ENCODE results near the gene MDFIC.

MDFIC gene

DNA sequence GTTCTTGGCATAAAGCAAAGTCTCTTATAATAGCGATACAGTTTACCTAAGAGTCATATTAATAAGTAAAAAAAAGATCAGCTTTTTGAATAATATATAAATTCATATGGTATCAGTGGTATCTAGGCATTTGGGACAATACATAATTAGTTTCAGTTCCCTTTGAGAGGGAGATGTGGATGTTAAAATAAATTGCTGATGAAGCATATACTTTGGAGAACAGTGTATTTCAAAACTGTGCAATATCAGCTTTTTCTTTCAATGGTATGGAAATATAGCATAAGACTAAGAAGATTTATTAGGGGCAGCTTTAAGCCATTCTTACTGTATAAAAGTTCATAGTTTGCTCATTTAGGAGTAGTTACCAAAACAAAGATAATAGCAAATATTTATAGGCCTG is 35.5 kb downstream of the MDFIC start:
- DNase-seq: no peak

DNA sequence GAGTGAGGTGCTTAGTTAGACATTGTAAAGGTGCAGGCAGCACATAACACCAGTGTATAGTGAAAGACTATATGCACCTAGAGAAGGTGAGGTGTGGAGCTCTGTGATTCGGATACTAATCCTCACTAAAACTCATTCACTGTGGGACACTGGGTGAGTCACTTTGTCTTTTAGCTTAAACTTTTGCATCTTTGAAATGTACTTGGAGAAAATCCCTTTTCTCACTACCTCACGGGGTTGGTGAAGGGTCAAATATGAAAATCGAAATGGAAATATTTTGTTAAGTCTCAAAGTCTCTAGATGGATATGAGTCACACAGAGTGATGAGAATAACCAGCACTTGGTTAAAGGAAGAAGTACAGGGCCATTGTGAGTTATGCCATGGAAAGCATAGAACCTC is 38.0 kb downstream of the MDFIC start:
- no peak for DNase-seq

DNA sequence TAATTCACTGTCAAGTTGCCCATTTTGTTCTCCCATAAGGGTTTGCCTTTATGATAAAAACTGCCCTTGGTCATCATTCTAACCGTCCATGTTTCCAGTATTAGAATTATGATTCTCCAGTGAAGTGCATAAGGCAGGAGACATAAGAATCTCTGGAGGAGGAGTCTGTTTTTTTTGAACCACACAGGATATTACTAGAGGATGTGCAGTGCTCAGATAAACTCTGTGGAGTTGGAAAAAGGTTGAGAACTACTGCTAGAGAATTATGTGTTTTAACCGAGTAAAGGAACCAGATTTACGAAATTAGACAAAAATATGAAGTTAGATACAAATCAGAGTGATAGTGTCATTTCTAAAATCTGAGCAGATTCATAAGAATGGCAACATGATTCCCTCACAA is 40.5 kb downstream of the MDFIC start:
- no peak for DNase-seq

DNA sequence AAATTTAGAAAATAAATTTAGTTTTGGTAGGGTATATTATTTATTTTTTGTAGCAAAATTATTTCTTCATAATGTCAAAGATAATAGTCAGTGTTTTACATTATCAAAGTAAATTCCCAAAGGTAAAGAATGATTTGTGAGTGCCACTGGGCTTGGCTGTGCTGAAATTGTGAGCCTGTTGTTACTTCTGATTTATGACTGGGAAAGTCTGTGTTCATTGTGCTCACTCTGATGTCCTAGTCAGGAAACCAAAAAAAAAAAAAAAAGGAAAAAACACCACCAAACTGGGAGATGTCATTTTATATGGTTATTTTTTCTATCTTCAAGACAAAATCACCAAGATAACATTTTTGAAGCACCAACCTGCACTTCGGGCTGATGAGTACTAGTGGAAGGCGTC is 44.3 kb downstream of the MDFIC start:
- no peak for DNase-seq

DNA sequence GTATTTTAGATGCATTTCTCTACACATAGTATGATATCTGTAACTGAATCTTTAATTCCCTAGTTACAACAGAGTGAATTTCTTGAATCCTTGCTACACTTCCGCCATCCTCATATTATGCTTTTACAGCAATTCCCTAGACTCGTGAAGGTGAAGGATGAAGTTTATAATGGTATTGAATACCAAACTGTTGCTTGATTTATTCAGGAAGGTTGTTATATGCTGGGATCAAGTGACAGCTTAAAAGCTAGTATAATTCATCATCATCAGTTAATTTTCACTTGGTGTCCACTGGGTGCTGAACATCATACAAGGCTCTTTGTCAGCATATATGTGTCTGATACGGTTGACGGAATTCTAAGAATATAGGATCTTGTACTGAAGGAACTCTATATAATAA is 47.2 kb downstream of the MDFIC start:
- DNase-seq: no peak

DNA sequence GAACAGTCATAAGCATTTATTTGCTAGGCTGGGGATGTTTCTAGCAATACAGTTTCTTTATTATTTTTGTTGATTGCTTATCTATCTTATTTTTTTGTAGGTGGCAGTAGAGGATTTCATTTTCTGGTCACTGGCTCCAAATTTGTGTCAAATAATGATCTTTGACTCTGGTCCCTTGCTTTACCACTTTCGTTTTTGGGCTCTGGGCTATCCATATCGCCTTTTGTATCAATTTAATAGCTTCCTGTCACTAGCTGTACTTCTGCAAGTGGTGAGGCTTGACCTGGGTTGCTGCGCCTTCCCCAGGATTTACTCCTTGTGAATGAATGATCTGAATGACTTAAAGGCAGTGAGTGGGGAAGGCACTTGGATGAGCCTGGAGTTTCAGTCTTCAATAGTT is 48.4 kb downstream of the MDFIC start:
- DNase-seq: no peak

DNA sequence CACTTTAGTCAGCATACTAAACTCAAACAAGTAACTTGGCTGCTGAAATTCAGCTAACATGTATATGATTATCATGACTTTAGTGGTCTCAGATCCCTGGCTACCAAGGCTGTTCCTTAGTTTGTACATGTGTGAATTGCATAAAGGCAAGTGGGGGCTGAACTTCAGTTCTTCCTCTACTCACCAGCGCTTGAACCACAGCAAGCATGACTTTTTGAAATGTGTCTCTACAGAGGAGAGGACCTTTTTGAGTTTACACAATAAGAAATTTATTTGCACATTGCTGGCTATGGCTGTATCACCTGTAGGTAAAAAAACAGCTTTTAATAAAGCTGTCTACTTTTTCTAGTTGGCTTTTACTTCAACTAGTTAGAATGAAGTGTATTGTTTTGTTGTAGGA is 48.8 kb downstream of the MDFIC start:
- no peak for DNase-seq

DNA sequence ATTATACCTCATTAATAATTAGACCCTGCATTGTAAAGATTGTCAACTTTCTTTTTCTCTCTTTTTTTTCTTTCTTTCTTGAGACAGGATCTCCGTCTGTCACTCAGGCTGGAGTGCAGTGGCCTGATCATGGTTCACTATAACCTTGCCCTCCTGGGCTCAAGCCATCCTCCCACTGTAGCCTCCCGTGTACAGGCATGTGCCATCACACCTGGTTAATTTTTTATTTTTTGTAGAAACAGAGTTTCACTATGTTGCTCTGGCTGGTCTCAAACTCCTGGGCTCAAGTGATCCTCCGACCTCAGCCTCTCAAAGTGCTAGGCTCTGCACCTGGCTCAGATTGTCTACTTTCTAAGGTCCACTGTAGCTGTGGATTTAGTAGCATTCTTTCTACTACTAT is 50.7 kb downstream of the MDFIC start:
- no peak for DNase-seq

DNA sequence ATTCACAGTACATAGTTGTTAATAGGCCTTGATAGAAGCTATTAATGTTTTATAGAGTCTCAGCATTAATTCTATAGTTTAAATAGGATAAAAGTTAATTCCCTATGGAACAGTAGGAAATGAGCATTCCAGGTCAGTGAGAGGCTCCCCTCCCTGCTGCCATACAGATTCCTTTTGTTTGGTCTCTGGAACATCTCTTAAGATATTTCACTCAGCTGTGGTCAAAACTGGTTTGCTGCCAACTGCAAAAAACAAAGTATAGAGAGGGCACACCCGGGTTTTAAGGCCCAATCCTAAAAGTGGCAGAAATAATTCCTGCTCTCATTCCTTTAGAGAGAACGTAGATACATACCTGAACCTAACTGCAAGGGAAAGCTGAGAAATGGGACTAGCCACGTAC is 51.3 kb downstream of the MDFIC start:
- DNase-seq: no peak

DNA sequence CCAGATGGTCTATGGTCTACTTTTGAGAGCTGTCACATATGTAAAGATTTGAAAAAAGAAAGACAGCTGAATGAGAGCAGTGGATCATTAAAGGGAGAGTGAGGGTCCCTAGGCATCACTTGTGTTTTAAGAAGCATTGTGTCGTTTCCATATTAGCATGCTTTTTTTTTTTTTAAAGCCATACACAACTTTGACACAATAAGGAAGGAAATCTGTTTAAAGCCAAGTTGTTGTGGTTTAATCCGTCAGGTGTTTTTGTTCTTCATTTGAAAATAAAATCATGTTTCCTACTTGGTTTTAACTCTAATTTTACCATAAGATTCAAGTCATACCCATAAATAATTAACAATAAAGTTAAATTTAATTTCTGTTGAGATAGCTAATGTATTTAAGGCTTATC is 53.5 kb downstream of the MDFIC start:
- no peak for DNase-seq

DNA sequence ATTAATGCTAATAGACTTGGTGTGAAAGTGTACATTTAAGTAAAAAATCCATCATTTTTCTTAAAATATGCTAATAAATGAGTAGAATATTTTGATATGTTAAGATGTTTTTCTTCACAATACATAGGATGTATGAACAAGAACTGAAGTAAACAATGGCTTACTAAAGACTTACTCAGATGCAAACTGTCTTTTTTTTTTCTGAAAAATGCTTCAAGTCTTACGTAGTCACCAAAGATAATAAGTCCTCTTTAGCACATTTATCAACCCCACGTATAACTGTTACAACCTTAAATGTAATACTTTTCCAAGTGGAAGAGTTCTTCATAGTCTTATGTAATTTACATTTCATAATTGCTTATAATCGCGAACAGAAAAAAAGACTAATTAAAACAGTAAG is 54.8 kb downstream of the MDFIC start:
- no peak for DNase-seq

DNA sequence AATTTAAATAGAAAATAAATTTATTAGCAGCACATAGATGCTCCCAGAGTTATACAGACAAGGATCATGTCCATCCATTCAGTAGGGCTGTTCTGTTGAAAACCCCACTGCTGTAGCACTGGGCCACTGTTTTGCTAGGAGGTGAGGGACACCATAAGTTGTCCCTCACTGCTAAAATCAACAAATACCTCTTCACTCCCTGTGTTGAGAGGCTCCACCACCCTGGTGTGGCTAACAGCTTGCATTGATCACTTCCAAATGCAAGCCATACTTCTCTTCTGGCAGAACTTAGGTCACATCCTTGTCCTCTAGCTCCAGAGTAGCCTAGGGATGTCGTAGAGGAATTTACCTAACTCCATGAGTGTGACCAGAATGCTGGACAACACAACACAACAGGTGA is 55.4 kb downstream of the MDFIC start:
- DNase-seq: no peak

DNA sequence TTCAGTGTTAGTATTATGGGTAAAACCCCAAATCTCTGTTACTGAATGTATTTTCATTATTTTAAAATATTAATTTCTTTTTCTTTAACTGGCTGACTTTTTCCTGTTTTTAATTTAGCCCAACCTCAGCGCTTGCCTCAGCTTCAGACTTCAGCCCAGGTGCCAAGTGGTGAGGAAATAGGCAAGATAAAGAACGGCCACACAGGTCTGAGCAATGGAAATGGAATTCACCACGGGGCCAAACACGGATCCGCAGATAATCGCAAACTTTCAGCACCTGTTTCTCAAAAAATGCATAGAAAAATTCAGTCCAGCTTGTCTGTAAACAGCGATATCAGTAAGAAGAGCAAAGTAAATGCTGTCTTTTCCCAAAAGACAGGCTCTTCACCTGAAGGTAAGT is 57.5 kb downstream of the MDFIC start:
- no peak for DNase-seq

DNA sequence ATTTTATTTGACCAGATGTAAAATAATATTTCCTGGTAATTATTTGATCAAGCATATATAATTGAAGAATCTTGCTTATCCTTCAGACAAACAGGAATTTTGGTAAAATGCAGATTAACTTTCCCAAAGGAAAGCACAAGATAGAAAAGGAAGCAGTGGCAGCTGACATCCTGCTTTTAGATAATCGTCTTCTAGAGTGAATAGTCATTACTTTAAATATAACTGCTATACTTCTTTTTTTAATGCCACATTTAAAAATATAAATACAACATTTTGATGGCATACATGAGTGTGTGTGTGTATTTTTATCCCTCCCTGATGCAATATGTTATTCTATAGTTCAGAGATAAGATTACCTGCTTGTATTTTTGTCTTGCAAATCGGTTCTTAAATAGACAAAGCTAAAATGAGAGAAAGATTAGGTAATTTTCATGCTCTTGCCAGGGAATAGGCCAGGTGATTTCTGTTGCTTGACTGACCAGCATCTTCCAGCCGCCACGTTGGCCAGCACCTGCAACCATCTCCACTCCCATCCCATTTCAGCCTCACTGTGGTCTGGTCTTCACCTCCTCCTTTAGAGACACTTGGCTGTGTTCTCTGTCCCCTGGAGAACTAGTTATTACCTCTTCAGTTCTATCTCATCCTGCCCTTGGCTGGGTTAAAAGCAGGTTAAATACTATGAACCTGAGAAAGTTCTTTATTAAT is 58.1 kb downstream of the MDFIC start:
- no peak for DNase-seq

DNA sequence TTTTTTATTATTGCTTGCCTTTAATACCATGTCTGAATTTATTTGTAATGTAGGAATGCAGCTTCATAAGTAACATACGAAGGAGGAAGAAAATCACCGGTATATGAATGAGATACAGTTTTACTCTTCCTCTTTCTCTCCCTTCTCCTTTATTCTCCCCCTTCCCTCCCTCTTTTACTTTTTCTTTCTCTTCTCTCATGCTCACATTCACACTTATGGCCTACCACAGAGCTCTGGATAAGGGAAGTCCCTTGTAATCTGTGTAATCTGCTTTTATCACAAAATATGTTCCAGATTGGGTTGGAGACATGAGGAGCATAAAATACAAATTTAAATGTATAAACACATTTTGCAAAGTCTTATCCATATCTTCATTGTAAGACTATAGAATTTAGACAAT is 59.4 kb downstream of the MDFIC start:
- DNase-seq: no peak

DNA sequence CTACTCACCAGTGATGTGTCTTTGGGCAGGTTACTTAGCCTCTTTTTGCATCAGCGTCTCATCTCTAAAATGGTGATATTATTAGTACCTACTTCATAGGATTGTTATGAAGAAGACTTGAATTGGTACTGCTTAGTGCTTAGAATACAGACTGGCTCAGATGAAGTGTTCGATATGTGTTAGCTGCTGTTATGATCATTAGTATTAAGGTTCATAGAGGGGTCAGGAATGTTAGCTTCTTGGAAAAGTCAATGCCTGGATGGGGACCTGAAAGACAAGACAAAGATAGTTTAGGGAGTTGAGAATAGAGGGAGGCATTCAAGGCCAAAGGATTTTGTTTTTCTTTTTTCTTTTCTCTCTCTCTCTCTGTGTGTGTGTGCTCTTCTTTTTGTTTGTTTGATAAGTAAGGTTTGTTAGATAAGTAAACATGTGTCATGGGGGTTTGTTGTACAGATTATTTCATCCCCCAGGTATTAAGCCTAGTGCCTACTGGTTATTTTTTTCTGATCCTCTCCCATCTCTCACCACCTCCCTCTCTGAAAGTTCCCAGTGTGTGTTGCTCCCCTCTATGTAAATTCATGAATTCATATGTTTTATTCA is 63.3 kb downstream of the MDFIC start:
- no peak for DNase-seq

DNA sequence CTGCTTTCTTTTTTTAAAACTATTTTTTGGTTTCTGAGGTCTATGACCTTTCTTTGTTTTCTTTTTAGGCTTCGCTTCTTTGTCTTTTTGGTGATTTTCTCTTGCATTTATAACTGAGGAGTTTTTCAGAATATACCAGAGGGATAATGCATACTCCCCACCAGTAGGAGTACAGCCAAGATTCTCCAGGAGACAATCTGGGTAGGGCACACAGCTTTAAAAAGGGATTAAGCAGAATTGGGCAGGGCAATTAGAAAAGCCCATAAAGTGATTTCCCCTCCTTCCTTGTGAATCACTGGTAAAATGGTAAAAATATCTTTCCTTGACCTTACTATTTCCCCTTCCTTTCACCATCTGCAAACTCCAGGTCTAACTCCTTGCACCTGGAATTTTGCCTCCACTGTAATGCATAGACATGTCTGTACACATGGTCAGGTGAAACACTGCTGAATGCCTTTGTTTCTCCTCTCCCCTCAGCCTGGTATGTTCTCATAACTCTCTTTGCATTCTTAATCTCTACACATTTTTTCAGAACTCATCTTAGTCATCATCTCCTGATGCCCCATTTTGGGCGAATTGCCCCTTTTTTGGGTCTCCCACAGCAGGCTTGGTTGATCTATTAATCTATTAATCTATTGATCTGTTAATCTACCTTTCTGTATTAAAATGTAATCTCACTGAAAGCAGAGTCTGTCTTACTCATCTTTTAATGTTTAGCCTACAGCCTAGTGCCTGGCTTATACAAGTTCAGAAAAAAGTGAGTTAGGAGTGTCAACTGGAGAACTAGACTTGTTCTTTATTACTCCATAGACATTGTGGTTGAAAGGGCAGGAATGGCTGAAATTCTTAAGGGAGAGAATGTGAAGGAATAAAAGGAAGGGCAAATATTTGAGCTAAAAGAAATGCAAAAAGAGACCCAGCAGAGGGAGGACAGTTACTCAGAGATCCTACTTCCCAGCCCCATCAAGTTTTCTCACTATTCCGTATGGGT is 64.6 kb downstream of the MDFIC start:
- no peak for DNase-seq

DNA sequence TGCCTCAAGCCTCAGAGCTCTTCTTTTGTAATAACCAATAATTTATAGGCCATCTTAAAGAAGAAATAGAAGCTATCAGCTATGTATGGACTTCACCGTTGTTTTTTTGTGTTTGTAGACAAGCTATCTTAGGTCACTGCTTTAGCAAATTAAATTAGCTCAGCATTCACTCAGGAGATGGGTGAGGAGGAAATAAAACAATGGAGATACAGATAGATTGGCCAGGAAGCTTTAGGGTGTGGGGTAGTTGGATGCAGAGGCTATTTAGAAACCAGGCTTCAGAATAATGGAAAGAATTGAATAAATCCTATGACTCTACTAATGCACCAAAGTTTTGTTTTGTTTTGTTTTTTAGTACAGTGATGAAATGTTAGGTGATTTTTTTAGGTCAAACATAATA is 66.1 kb downstream of the MDFIC start:
- no peak for DNase-seq

DNA sequence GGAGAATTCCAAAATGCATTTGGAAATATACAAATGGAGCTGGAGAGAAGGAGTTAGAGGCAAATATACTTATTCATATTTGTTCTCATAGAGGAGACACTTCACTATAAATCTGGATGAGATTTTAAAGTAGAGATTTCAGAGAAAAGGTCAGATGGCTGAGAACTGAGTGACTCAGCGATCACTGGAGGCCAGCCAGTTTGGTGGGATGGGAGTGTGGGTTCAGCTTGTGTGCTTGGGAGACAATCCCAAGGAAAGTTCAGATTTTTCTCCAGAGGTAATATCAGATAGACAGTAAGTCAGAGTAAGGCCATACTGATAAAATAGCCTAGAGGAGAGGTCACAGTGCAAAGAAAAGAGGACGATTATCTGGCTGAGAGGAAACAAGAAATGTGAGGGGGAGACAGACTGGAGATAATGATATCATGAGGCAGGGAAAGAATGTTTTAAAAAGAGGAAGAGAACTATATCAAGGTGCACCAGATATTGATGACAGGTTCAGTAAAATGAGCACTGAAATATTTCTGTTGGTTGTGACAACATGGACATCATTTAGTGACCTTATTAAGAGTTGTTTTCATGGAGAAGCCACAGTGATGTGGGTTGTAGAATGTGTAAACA is 67.0 kb downstream of the MDFIC start:
- DNase-seq: no peak

DNA sequence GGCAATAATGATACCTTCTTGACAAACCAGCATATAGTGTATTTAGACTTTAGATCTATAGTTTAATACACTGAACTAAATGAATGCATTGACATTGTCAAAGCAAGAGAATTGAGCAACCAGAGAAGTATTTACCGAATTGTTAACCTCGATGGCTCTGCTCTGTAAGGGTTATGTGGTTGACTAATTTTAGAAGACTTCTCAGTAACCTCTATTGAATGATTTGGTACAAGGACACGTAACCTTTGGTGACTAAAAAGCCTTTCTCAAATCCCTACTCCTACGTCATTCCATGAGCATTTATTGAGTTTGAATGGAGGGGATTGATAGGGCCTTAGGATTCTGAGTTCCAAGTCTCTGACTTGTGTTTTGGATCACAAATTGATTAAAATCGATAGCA is 67.6 kb downstream of the MDFIC start:
- no peak for DNase-seq

DNA sequence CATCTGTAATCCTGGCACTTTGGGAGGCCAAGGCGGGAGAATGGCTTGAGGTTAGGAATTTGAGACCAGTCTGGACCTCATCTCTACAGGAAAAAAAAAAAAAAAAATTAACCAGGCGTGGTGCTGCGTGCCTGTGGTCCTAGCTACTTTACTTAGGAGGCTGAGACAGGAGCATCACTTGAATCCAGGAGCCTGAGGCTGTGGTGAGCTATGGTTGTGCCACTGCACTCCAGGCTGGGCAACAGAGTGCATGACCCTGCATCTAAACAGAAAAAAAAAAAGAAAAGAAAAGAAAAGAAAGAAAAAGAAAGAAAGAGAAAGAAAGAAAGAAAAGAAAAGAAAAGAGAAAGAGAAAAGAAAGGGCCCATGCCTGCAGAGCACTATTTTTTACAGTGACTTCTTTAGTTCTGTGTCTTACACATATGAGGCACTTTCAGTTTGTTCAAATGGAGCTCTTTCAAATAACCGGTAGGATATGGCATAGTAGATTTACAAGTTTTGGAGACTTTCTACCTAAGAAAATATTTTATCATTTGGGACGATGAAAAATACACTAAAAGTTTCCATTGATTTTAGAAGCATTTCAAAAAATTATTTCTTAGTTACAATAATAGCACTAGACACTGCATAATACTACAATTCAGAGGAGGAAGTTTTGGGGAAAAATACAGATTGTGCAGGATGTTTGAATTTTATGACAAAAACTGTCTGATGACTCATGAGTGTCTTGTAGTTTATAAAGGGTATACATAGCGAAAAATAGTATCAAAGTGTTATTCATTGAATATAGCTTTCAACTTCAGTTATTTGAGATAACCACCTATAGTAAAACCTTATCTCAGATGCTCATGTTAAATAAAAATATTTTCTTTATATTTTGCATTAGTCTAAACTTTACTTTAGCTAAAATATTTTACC is 75.9 kb downstream of the MDFIC start:
- DNase-seq: no peak

DNA sequence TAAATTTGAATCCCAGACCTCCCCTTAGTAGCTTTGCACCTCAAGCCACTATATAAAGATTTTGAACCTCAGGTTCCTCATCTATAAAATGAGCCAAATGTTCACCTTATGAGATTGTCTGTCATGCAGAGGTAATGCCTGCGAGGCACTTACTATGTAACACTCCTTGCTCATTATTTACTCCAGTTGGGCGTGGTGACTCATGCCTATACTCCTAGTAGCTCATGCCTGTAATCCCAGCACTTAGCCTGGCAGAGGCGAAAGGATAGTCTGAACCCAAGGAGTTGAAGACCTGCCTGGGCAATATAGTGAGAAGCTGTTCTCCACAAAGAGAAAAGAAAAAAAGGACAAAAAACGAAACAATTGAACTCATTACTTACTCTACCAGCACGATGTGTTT is 82.2 kb downstream of the MDFIC start:
- DNase-seq: no peak

Data from GOT3 (cell line).